ENCODE results near the gene DDO.

The DDO gene

DNA sequence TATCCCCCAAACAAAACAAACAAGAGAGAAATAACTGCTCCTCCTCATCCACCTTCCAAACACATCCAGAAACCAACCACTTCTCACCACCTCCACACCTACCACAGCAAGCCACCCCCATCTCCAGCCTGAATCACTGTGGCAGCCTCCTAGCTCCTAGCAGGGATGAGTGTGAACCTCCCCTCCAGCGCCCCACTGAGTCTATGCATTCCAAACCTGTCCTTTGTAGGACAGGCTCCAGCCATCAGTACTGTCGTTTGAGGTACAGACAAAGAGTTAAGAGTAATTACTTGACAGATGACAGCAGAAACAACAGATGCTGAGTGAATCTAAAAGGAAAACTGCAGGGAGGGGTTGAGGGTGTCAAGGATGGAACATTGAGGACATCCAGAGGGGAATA, 59.6 kb downstream of the DDO start:
- TF ChIP-seq MYC (IDR thresholded peaks at IDR 0.05; ENCODE audit: low read depth, low read length) (no peak), POLR2A (IDR thresholded peaks at IDR 0.05; ENCODE audit: extremely low read depth, insufficient read length) (no peak)
- TF ChIP-seq, protein P1, sequence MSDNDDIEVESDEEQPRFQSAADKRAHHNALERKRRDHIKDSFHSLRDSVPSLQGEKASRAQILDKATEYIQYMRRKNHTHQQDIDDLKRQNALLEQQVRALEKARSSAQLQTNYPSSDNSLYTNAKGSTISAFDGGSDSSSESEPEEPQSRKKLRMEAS (IDR thresholded peaks at IDR 0.05; ENCODE audit: low read depth, low read length), result no peak
- TF ChIP-seq, protein P2, sequence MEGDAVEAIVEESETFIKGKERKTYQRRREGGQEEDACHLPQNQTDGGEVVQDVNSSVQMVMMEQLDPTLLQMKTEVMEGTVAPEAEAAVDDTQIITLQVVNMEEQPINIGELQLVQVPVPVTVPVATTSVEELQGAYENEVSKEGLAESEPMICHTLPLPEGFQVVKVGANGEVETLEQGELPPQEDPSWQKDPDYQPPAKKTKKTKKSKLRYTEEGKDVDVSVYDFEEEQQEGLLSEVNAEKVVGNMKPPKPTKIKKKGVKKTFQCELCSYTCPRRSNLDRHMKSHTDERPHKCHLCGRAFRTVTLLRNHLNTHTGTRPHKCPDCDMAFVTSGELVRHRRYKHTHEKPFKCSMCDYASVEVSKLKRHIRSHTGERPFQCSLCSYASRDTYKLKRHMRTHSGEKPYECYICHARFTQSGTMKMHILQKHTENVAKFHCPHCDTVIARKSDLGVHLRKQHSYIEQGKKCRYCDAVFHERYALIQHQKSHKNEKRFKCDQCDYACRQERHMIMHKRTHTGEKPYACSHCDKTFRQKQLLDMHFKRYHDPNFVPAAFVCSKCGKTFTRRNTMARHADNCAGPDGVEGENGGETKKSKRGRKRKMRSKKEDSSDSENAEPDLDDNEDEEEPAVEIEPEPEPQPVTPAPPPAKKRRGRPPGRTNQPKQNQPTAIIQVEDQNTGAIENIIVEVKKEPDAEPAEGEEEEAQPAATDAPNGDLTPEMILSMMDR (IDR thresholded peaks at IDR 0.05; ENCODE audit: low read depth, low read length), result no peak
- H3K4me3 ChIP-seq (ENCODE audit: low read depth, low read length), result no peak overlapping the region
- DNase-seq (ENCODE audit: low read depth), result no peak

DNA sequence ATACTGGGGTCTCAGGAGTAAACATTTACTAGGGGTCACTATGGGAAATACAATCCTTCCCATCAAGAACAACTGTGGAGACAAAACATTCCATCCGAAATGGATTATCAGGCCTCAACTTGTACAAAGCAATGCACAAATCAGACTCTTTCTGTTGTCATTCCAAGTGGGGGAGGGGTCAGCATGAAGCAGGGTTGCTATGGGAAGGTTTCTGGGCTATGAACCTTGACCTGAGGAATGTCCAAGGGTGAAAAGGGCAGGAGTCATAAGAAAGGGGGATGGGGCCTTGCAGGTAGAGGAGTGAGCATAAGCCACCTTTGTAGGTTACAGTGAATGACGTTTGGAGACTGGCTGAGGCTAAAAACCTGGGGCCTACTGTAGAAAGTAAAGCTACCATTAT, 60.4 kb downstream of the DDO start:
- H3K4me3 ChIP-seq (ENCODE audit: low read depth, low read length), result no peak overlapping the region
- DNase-seq (ENCODE audit: low read depth), result no peak
- TF ChIP-seq POLR2A (IDR thresholded peaks at IDR 0.05; ENCODE audit: extremely low read depth, insufficient read length) (no peak), MYC (IDR thresholded peaks at IDR 0.05; ENCODE audit: low read depth, low read length) (no peak)
- TF ChIP-seq, protein P2 (IDR thresholded peaks at IDR 0.05; ENCODE audit: low read depth, low read length), result no peak
- TF ChIP-seq, protein P1 (IDR thresholded peaks at IDR 0.05; ENCODE audit: low read depth, low read length), result no peak

DNA sequence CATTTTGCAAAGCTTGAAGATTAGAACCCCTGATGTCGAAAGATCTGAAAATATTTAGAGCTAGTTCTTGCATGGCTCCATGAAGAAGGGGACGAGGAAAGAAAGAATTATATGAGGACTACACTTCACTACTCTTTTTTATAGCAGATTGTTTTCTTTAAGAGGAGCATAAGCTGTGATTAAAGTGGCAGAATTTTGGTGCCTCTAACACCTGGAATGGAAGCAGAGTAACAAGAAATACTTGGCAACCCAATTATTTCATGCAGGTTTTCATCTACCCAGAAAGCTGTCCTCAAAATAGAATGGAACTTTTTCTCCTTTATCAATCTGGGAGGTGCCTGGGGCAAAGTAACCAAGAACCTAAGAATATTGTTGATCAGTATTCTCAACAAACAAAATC, 61.2 kb downstream of the DDO start:
- H3K4me3 ChIP-seq (ENCODE audit: low read depth, low read length), result no peak overlapping the region
- TF ChIP-seq MYC (IDR thresholded peaks at IDR 0.05; ENCODE audit: low read depth, low read length) (no peak), POLR2A (IDR thresholded peaks at IDR 0.05; ENCODE audit: extremely low read depth, insufficient read length) (no peak)
- TF ChIP-seq, protein P1 (IDR thresholded peaks at IDR 0.05; ENCODE audit: low read depth, low read length), result no peak
- TF ChIP-seq, protein P2 (IDR thresholded peaks at IDR 0.05; ENCODE audit: low read depth, low read length), result no peak
- DNase-seq (ENCODE audit: low read depth), result no peak

DNA sequence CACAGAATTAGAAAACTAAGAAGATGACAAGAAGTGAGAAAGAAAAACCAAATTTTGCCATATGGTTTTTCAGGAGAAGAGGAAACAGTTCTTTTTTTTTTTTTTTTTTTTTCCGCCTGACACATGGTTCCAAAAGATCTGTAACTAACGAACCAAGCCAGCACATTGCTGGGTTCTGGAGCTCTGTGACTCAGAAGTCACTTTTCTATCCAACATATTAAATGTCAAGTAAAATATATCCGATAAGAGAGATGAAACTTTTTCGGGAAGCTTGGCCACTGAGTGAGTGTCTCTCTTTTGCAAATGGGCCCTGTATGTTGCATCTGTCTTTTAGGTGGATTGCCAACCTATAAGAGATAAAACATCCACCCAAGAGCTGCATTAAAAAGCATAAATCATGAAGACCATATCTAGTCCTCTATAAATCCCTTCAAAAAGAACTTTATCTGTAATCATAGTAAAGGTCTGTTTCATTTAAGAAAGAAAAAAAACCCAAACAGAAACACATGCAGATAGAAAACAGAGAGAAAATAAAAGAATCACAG, 61.8 kb downstream of the DDO start:
- TF ChIP-seq, protein P1 (IDR thresholded peaks at IDR 0.05; ENCODE audit: low read depth, low read length), result no peak
- TF ChIP-seq, protein P2 (IDR thresholded peaks at IDR 0.05; ENCODE audit: low read depth, low read length), result no peak
- TF ChIP-seq MYC (IDR thresholded peaks at IDR 0.05; ENCODE audit: low read depth, low read length) (no peak), POLR2A (IDR thresholded peaks at IDR 0.05; ENCODE audit: extremely low read depth, insufficient read length) (no peak)
- no peak overlapping the region for H3K4me3 ChIP-seq (ENCODE audit: low read depth, low read length)
- DNase-seq (ENCODE audit: low read depth), result no peak

DNA sequence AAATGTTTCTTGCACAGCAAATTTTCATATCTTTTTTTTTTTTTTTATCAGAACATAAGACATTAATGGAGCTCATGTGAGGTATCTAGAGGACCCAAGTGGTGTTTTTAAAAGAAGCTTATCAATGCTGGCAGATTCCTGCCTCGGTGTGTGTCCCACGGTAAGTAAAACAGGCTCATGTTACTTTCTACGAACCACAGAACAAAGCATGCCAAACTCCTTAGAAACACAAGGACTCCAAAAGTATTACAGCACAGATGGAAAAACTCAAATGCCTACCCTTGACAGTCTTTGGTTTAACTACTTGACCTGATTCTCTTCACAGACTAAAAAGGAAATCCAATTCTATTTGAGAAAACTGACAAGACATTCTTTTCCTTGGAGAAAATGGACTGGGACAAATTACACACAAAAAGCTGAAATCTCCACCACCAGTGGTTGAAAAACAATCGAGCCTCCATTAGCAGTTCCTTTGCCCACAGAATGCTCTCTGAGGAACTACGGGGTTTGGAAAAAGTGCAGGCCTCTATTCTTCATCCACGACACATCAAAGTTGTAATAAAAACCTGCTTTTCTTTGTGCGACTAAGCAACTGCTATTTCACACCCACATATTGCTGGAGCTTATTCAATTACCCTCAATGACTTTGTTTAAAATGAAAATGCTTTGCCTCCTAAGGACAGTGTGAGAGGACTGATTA, 62.7 kb downstream of the DDO start:
- DNase-seq (ENCODE audit: low read depth), result no peak
- TF ChIP-seq POLR2A (IDR thresholded peaks at IDR 0.05; ENCODE audit: extremely low read depth, insufficient read length), result no peak
- no peak for TF ChIP-seq MYC (IDR thresholded peaks at IDR 0.05; ENCODE audit: low read depth, low read length)
- TF ChIP-seq, protein P2 (IDR thresholded peaks at IDR 0.05; ENCODE audit: low read depth, low read length), result no peak
- TF ChIP-seq, protein P1 (IDR thresholded peaks at IDR 0.05; ENCODE audit: low read depth, low read length), result no peak
- H3K4me3 ChIP-seq (ENCODE audit: low read depth, low read length), result no peak overlapping the region

Data from NB4 (cell line).